Epithelial cell of esophagus (primary cell): ENCODE data around the gene INSRR.

Experiments used
- DNase-seq: peaks from one replicate; pipeline ENCODE4 v3.0.0; 2010; ENCODE audit warnings: low read depth
- H3K4me3 ChIP-seq: 2 replicates; pipeline ENCODE4 v1.5.1; 2011; ENCODE audit warnings: mild to moderate bottlenecking, low read length, control low read depth
- CTCF ChIP-seq: IDR thresholded peaks from 2 replicates; pipeline ENCODE4 v1.5.1; 2011; ENCODE audit warnings: low read depth, mild to moderate bottlenecking, low read length, control low read depth, inconsistent platforms; ENCODE audit not compliant: insufficient read depth; ENCODE audit errors: missing control alignments

The INSRR gene

GRCh38 chr1:156836892-156837291 is 22.0 kb downstream of the INSRR start:
- DNase-seq = no peak
- H3K4me3 ChIP-seq = no peak overlapping the region
- no peak for TF ChIP-seq CTCF

- no peak overlapping the region for H3K4me3 ChIP-seq
- no peak for DNase-seq
- TF ChIP-seq CTCF = no peak
Observed at GRCh38 chr1:156836041-156836654, 22.8 kb downstream of the INSRR start.

DNA sequence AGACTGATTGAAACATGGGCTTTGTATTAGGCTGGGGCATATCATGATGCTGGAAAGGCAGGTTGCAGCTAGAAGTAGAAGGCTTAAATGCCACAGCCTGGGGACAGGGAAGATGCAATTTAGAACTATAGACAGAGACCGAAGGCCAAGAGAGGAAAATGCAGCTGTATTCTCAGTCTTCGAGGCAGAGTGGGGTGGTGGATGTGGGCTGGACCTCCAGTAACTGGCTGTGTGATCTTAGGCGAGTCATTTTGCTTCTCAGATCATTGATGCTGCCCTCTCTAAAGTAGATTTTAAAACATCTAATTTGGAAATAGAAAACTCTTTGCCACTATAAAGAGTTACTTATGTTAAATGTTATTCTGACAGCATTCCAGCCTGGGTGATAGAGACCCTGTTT is 24.6 kb downstream of the INSRR start:
- H3K4me3 ChIP-seq = no peak overlapping the region
- no peak for DNase-seq
- TF ChIP-seq CTCF = no peak

GRCh38 chr1:156833603-156834002 is 25.3 kb downstream of the INSRR start:
- no peak overlapping the region for H3K4me3 ChIP-seq
- TF ChIP-seq CTCF = no peak
- DNase-seq = no peak

DNA sequence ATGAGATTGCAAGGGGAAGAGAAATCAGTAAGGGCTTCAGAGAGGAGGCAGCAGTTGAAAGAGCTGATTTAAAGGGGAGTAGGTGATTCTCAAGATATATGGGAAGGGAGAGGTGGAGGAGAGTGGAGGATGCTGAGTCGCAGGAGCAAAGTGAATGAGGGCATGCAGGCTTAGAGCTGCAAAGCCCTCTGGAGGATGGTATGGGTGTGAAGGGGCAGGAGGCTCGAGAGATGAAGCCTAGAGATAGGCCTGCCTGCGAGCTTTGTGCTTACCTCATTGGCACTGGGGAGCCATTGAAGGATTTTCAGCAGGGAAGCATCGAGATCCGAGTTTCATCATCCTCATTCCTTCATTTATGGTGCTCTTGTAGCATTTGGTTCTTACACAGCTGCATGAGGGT is 26.5 kb downstream of the INSRR start:
- TF ChIP-seq CTCF = no peak
- no peak for DNase-seq
- H3K4me3 ChIP-seq = no peak overlapping the region

DNA sequence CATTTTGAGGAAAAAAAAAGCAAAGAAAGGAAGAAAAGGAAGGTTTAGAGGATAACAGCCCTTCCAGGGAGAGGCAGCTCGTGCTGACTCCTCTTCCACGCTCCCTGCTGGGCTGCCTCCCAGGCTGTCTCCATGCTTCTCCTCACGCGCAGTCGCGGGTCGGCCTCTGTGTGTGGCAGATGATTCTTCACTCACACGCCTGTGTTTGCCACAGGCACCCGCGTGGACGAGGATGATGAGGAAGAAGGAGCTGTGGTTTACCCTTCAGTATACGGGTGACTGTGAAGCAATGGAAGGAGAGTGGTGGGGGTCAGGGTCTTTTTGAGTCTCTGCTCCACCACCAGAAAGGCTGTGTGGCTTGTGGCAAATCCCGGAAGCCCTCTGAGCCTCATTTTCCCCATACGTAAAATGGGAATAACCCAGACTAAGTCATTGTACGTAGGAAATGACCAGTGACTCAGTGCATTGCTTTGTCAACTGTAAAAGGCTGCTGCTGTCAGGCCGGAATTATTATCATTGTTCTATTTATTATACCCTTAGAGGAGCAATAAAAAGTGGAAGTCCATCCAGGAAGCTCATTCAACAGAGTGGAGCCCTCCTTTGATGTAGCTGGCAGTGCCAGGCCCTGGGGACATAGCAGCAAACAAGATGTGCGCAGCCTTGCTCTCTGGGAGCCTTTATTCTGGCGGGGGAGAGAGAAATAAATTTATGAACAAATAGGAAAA is 30.4 kb downstream of the INSRR start:
- TF ChIP-seq CTCF = no peak
- no peak overlapping the region for H3K4me3 ChIP-seq
- DNase-seq = no peak

DNA sequence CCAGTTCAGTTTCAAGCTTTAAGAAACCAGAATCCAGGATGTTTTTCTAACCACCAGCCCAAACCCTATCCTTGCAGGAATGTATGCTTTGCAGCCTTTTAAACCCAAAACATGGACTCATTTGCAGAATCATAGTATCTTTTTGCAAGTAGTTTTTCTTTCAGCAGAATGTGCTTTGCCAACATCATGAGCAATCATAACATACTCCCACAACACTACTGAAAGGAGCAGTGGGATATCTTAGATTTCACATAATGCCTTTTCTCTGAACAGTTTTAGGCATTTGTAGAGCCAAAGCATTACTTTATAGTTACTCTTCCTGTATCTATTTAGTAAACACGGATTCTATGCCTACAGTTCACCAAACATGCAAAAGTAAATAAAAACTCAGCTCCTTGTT is 32.3 kb downstream of the INSRR start:
- TF ChIP-seq CTCF = no peak
- DNase-seq = no peak
- no peak overlapping the region for H3K4me3 ChIP-seq
